SK-N-DZ (cell line): ENCODE measurements around the gene OR5AP2. TPM values are rescaled to one million over a fixed set of nuclear protein-coding genes. Genes with fewer than 3 reads are reported as not detected.
"Not testable (repeated sequence)": the region's sequence is repeated elsewhere in the genome, so short reads cannot be mapped to it uniquely, and the experiment has no call there.

Source experiments
- DNase-seq: peaks from one replicate; pipeline ENCODE4 v3.0.0-alpha.2; 2015; ENCODE audit warnings: low spot score
- polyA plus RNA-seq, 2 experiments: library from polyadenylated mRNA; depleted of rRNA; stranded (reverse); fragments of >200 nt; gene quantifications; 2 replicates each; pipeline ENCODE4 v1.2.3, GENCODE V29; 2014
- small RNA-seq, 2 experiments: library from RNA; depleted of rRNA; stranded (forward); fragments of <200 nt; gene quantifications; one replicate each; pipeline ENCODE3, GENCODE V24; 2014

The OR5AP2 gene
- not detected in 2 replicates for polyA plus RNA-seq (2014; cell fraction: cytosol; rRNA removed)
- polyA plus RNA-seq (2014; cell fraction: nucleus; rRNA removed) = not detected in 2 replicates

- DNase-seq = no peak
These were observed at the start of gene OR5AP2 for GRCh38 chr11:56642339-56642738. Gene OR5AP2, minus strand, starts transcription at chr11:56642439. Its CDS starts 0 bp downstream, at chr11:56642439.

GRCh38 chr11:56691179-56691578 lies 48.9 kb upstream of the OR5AP2 start:
- not testable (repeated sequence) for DNase-seq

- DNase-seq = no peak
These were observed 46.4 kb upstream of the OR5AP2 start for GRCh38 chr11:56688554-56689100.

GRCh38 chr11:56670984-56671383 lies 28.7 kb upstream of the OR5AP2 start:
- no peak for DNase-seq

GRCh38 chr11:56663386-56663785 lies 21.1 kb upstream of the OR5AP2 start, which contains the start of gene OR5AR1:
Gene OR5AR1, plus strand, starts transcription at chr11:56663686. Its CDS starts 0 bp downstream, at chr11:56663686.
- no peak for DNase-seq

- no peak for DNase-seq
These were observed 17.5 kb upstream of the OR5AP2 start for GRCh38 chr11:56659755-56660154.

GRCh38 chr11:56637500-56637899 lies 4.7 kb downstream of the OR5AP2 start:
- DNase-seq = no peak

GRCh38 chr11:56636861-56637260 lies 5.4 kb downstream of the OR5AP2 start:
- DNase-seq = no peak

GRCh38 chr11:56632329-56632728 lies 9.9 kb downstream of the OR5AP2 start:
- DNase-seq = no peak

GRCh38 chr11:56625946-56626345 lies 16.3 kb downstream of the OR5AP2 start:
- no peak for DNase-seq

GRCh38 chr11:56624661-56625110 lies 17.6 kb downstream of the OR5AP2 start:
- DNase-seq = peak; percentile 22

GRCh38 chr11:56611174-56611573 lies 31.1 kb downstream of the OR5AP2 start:
- no peak for DNase-seq

- DNase-seq = not testable (repeated sequence)
These were observed 50.0 kb downstream of the OR5AP2 start for GRCh38 chr11:56592088-56592717.

Small RNA genes lying within 50 kb of the gene (small RNA-seq; reads per million reads assigned to genes)
- 0 reads per million in 2 experiments for gene AP004245.1
